Gastroesophageal sphincter (tissue), 4 donors: ENCODE data around the gene C14orf180. TPM values are rescaled to one million over a fixed set of nuclear protein-coding genes. Genes with fewer than 3 reads are reported as not detected.

Experiments used
- ATAC-seq: fragments of 150-250 bp; one replicate; pipeline ENCODE4 v1.9.1; 2016; ENCODE audit warnings: mild to moderate bottlenecking, moderate library complexity
- H3K27ac ChIP-seq, 4 donors: fragments of 200-600 bp; sonication (generic) in 3 of 4; 1 replicate in 3 of 4; 2 replicates in 1 of 4; pipeline ENCODE4 v1.5.1; 2016 to 2019
- H3K27me3 ChIP-seq: fragments of 200-600 bp; sonication (generic); one replicate; pipeline ENCODE4 v1.5.1; 2019
- H3K36me3 ChIP-seq, 2 donors: fragments of 200-600 bp; sonication (generic); one replicate each; pipeline ENCODE4 v1.5.1; 2019; ENCODE audit warnings: control low read depth in 1 of 2
- H3K4me1 ChIP-seq, 3 donors: fragments of 200-600 bp; sonication (generic); 1 replicate in 2 of 3; 2 replicates in 1 of 3; pipeline ENCODE4 v1.5.1; 2016 to 2019; ENCODE audit warnings: control low read depth in 2 of 3
- H3K4me3 ChIP-seq, 2 donors: fragments of 200-600 bp; sonication (generic); one replicate each; pipeline ENCODE4 v1.5.1; 2019; ENCODE audit warnings: mild to moderate bottlenecking in 1 of 2, moderate library complexity in 1 of 2
- H3K9me3 ChIP-seq, 3 donors: fragments of 200-600 bp; sonication (generic); one replicate each; pipeline ENCODE4 v1.5.1; 2017 to 2019; ENCODE audit warnings: control low read depth in 2 of 3
- CTCF ChIP-seq, 4 experiments: fragments of 200-600 bp in 2 of 4; fragments of 450-650 bp in 2 of 4; sonication (generic) in 1 of 4; IDR thresholded peaks; one replicate each; pipeline ENCODE4 v1.5.1; 2017 to 2019; ENCODE audit warnings: antibody characterized with exemption in 4 of 4, mild to moderate bottlenecking in 2 of 4, moderate library complexity in 2 of 4
- EP300 ChIP-seq: sonication (generic); formaldehyde crosslinking; IDR thresholded peaks from one replicate; pipeline ENCODE4 v1.6.1; 2017; ENCODE audit warnings: antibody characterized with exemption, mild to moderate bottlenecking
- POLR2A ChIP-seq, 2 donors: fragments of 450-650 bp; IDR thresholded peaks; one replicate each; pipeline ENCODE4 v1.6.1; 2017; ENCODE audit warnings: antibody characterized with exemption in 2 of 2, mild to moderate bottlenecking in 2 of 2, moderate library complexity in 1 of 2
- POLR2AphosphoS5 ChIP-seq: sonication (generic); formaldehyde crosslinking; IDR thresholded peaks from one replicate; pipeline ENCODE4 v1.6.1; 2017; ENCODE audit warnings: antibody characterized with exemption
- WGBS, 2 donors: methylation state at CpG; one replicate each; pipeline ENCODE4 v1.1.5; 2018; ENCODE audit warnings: low coverage in 1 of 2; 5-methylcytosine and 5-hydroxymethylcytosine counted together
- total RNA-seq, 4 donors: library from RNA; depleted of rRNA; stranded (reverse); fragments of >200 nt; gene quantifications; one replicate each; pipeline ENCODE4 v1.1.0, GENCODE V29; 2016

The C14orf180 gene
- total RNA-seq, 4 donors from 2014 or later, result 0.54 to 0.78 TPM; not detected in 2

DNA sequence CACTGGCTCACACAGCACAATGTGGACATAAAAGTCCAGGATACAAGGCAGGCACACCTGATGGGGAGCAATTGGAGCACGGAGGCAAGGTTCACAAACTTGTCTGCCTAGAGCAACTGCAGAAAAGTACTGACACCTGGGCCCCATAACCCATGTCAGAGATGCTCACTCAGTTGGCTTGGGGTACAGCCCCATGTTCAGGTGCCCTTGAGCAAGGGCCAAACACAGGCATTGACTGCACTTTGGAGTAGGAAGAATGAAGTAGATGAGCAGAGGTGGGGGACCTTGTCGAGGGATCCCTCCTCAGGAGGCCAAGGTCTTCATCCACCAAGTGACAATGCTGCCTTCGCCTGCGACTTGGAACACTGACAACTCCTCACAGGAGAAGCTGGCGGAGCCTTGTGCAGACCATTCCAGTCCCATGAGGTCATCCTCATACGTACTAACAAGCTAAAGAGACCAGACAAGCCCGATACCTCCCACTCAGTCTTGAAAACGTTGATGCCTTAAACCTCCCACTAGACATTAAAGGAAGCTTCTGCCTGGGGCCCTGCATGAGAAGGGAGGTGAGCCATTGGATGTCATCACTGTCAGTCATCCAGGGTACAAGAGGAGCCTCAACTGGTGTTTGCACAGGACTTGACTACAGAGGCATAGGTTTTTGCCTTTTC, 42.5 kb upstream of the C14orf180 start:
- Histone ChIP-seq H3K4me1 (no peaks in the 10 kb centered on the region), H3K36me3 (no peaks in the 10 kb centered on the region), H3K9me3 (no peaks in the 10 kb centered on the region), H3K27me3 (peaks cover 45% of the 10 kb centered on the region), H3K4me3 (no peak overlapping the region), H3K27ac (no peak overlapping the region)
- no peak for ATAC-seq
- TF ChIP-seq POLR2AphosphoS5 (no peak), EP300 (no peak), CTCF (IDR thresholded peaks at IDR 0.05) (no peak), POLR2A (IDR thresholded peaks at IDR 0.05) (no peak)
- WGBS, 2 donors, result 24 to 100% methylated on average over 1 to 4 of the region's 8 CpGs

DNA sequence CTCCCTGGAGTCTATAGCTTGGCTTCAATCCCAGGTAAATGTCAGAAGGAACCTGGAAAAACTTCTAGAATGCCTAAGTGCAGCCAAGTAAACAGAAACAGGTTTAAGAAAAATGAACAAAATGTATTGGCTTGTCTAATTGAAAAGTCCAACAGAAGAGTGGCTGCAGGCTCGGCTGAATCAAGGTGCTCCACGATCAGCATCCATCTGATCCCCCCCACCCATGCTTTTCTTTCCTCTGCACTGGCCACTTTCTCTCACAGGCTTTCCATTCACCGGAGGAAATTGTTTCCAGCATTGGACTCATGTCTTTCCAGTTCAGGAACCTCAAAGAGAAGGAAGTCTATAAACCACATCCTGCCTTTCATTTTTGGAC, 42.0 kb upstream of the C14orf180 start:
- WGBS, 2 donors, result 56 to 61% methylated on average over 3 of the region's 3 CpGs
- peaks cover 41% of the 10 kb centered on the region for H3K27me3 ChIP-seq
- no peak for ATAC-seq
- TF ChIP-seq POLR2AphosphoS5 (no peak), EP300 (no peak), POLR2A (IDR thresholded peaks at IDR 0.05) (no peak), CTCF (IDR thresholded peaks at IDR 0.05) (no peak)
- H3K27ac ChIP-seq, result no peak overlapping the region
- H3K9me3 ChIP-seq, result no peaks in the 10 kb centered on the region
- no peaks in the 10 kb centered on the region for H3K36me3 ChIP-seq
- H3K4me3 ChIP-seq, result no peak overlapping the region
- no peaks in the 10 kb centered on the region for H3K4me1 ChIP-seq

DNA sequence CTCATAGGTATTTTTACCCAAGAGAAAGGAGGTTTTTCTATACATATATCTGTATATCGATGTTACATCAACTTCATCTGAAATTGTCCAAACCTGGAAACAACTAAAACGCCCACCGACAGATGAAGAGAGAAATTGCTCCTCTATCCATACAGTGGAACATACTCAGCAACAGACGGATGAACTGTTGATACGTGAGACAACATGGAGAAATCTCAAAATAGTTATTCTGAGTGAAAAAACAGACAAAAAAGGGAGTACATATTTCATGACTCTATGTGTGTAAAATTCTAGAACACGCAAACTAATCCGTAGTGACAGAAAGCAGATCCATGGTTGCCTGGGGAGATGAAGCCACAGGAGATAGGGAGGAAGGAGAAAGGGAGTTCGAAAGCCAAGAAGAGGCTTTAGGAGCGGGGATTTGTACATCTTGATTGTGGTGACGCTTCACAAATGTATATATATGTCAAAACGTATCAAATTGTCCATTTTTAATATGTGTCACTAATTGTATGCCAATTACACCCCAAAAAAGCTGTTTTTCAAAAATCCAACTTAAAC, 37.6 kb upstream of the C14orf180 start:
- H3K27ac ChIP-seq, result no peak overlapping the region
- TF ChIP-seq POLR2AphosphoS5 (no peak), CTCF (IDR thresholded peaks at IDR 0.05) (no peak)
- 39 to 63% methylated on average over 11 of the region's 11 CpGs for WGBS, 2 donors
- no peak for ATAC-seq
- H3K9me3 ChIP-seq, result no peaks in the 10 kb centered on the region
- H3K4me3 ChIP-seq, result no peak overlapping the region
- H3K27me3 ChIP-seq, result peaks cover 67% of the 10 kb centered on the region
- no peaks in the 10 kb centered on the region for H3K36me3 ChIP-seq
- peaks cover 0 to 8% (median 0%) of the 10 kb centered on the region in 3 donors for H3K4me1 ChIP-seq

DNA sequence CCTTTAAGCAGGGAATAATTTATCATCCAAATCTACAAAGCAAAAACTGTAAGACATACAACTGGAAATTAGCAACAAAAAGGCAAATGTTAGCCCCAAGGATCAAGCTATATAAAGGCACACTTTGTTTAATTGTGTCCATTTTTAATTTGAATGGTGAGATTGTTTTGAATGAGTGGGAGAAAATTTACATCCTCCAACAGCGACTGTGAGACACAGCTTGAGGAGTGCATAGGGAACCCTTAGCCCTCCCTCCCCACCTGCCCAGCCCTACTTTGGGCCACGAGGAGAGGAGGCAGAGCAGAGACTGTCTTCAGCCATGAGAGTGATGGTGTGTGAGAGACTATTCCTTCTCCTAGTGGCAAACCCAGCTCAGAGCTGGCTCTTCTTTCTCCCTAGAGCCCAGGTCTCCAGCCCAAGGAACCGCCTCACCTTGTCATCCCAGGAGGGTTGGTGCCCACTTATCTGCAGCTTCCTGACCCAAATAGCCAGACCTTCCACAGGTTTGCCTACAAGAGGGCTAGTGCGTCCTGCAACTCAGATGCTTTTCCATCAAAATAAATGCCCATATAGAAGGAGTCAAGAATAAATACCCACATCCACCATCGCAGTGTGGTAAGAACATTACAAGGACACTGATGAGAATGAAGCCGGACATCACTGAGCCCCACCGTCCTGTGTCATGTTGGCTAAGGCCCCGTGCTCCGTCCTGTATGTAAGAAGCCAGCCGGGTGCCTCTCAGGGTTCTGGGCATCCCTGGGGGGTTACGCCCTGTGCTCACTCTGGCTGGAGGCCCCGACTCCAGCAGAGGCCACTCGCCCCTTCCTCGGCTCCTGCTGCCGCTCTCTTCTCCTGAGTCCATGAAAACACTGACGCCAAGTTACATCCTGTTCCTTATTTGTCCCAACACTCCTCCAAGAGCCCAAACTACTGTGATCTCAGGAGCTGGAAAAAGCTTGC, 36.4 kb upstream of the C14orf180 start:
- ATAC-seq, result no peak
- Histone ChIP-seq H3K27me3 (peaks cover 69% of the 10 kb centered on the region), H3K4me1 (peaks cover 0 to 8% (median 0%) of the 10 kb centered on the region in 3 donors), H3K27ac (no peak overlapping the region), H3K4me3 (no peak overlapping the region), H3K9me3 (no peaks in the 10 kb centered on the region), H3K36me3 (no peaks in the 10 kb centered on the region)
- TF ChIP-seq POLR2A (IDR thresholded peaks at IDR 0.05) (no peak), EP300 (no peak), POLR2AphosphoS5 (no peak), CTCF (IDR thresholded peaks at IDR 0.05) (no peak)
- 17 to 96% methylated on average over 1 to 9 of the region's 16 CpGs for WGBS, 2 donors
